Measurements from ENCODE around the gene TSPAN14.

Gene TSPAN14

GRCh38 chr10:80552151-80552646 is 98.1 kb downstream of the TSPAN14 start:
- H3K9me3 Mint-ChIP-seq = no peaks in the 10 kb centered on the region
- peaks cover 29% of the 10 kb centered on the region for H3K4me1 Mint-ChIP-seq
- peaks cover 12% of the 10 kb centered on the region for H3K27me3 Mint-ChIP-seq (ENCODE audit: low read depth, poor library complexity)
- H3K27ac Mint-ChIP-seq = peak overlapping the region; percentile 89
- no peak overlapping the region for H3K4me3 Mint-ChIP-seq
- H3K36me3 Mint-ChIP-seq (ENCODE audit: low read depth) = no peaks in the 10 kb centered on the region
- no peak for TF ChIP-seq CTCF (IDR thresholded peaks at IDR 0.05)
- DNase-seq = peak; percentile 15

GRCh38 chr10:80553436-80553835 is 99.3 kb downstream of the TSPAN14 start:
- no peak for TF ChIP-seq CTCF (IDR thresholded peaks at IDR 0.05)
- no peak overlapping the region for H3K27ac Mint-ChIP-seq
- DNase-seq = no peak
- peaks cover 12% of the 10 kb centered on the region for H3K27me3 Mint-ChIP-seq (ENCODE audit: low read depth, poor library complexity)
- no peak overlapping the region for H3K4me3 Mint-ChIP-seq
- peaks cover 24% of the 10 kb centered on the region for H3K4me1 Mint-ChIP-seq
- H3K36me3 Mint-ChIP-seq (ENCODE audit: low read depth) = no peaks in the 10 kb centered on the region
- no peaks in the 10 kb centered on the region for H3K9me3 Mint-ChIP-seq

DNA sequence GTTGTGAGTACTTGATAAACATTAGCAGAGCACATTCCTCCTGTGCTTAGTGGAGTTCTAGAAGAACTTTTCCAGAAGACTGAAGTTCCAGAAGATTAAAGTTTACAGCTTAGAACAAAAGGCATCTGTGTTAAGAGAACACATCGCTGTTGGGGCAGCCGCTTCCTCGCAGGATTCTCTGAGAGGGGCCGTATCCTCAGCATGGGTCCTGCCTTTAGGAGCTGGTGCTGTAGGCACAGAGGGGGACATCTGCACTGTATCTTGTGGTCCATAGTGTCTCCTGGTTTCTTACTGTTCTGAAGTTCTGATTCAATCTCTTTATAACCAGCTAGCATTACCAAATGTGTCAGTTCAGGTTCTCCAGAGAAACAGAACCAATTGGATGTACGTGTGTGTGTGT is 99.9 kb downstream of the TSPAN14 start:
- Mint-ChIP-seq H3K27ac (no peak overlapping the region), H3K9me3 (no peaks in the 10 kb centered on the region), H3K4me3 (no peak overlapping the region), H3K27me3 (ENCODE audit: low read depth, poor library complexity) (peaks cover 12% of the 10 kb centered on the region), H3K4me1 (peaks cover 18% of the 10 kb centered on the region), H3K36me3 (ENCODE audit: low read depth) (no peaks in the 10 kb centered on the region)
- TF ChIP-seq CTCF (IDR thresholded peaks at IDR 0.05) = no peak
- no peak for DNase-seq

GRCh38 chr10:80555415-80555814 is 101.3 kb downstream of the TSPAN14 start:
- no peak overlapping the region for H3K4me3 Mint-ChIP-seq
- peaks cover 12% of the 10 kb centered on the region for H3K27me3 Mint-ChIP-seq (ENCODE audit: low read depth, poor library complexity)
- DNase-seq = no peak
- no peaks in the 10 kb centered on the region for H3K36me3 Mint-ChIP-seq (ENCODE audit: low read depth)
- no peak for TF ChIP-seq CTCF (IDR thresholded peaks at IDR 0.05)
- no peaks in the 10 kb centered on the region for H3K9me3 Mint-ChIP-seq
- H3K27ac Mint-ChIP-seq = no peak overlapping the region
- peaks cover 17% of the 10 kb centered on the region for H3K4me1 Mint-ChIP-seq

GRCh38 chr10:80561950-80562349 is 107.8 kb downstream of the TSPAN14 start:
- DNase-seq = no peak
- TF ChIP-seq CTCF (IDR thresholded peaks at IDR 0.05) = no peak
- H3K9me3 Mint-ChIP-seq = no peaks in the 10 kb centered on the region
- no peaks in the 10 kb centered on the region for H3K36me3 Mint-ChIP-seq (ENCODE audit: low read depth)
- H3K4me1 Mint-ChIP-seq = no peaks in the 10 kb centered on the region
- peaks cover 3% of the 10 kb centered on the region for H3K27me3 Mint-ChIP-seq (ENCODE audit: low read depth, poor library complexity)
- H3K4me3 Mint-ChIP-seq = no peak overlapping the region
- no peak overlapping the region for H3K27ac Mint-ChIP-seq

- peak; percentile 13 for TF ChIP-seq CTCF (IDR thresholded peaks at IDR 0.05)
- Mint-ChIP-seq H3K4me3 (no peak overlapping the region), H3K9me3 (peaks cover 6% of the 10 kb centered on the region), H3K36me3 (ENCODE audit: low read depth) (no peaks in the 10 kb centered on the region), H3K27me3 (ENCODE audit: low read depth, poor library complexity) (peaks cover 7% of the 10 kb centered on the region), H3K27ac (no peak overlapping the region), H3K4me1 (peaks cover 25% of the 10 kb centered on the region)
- no peak for DNase-seq
Observed at GRCh38 chr10:80567292-80567691, 113.2 kb downstream of the TSPAN14 start.

Measured in nephron progenitor cell (in vitro differentiated cells).